ENCODE measurements around the gene CC2D2B. TPM values are rescaled to one million over a fixed set of nuclear protein-coding genes. Genes with fewer than 3 reads are reported as not detected.

Gene CC2D2B
- total RNA-seq, 3 donors from 2014 or later, result 0.96 to 2.9 (median 2.0) TPM

DNA sequence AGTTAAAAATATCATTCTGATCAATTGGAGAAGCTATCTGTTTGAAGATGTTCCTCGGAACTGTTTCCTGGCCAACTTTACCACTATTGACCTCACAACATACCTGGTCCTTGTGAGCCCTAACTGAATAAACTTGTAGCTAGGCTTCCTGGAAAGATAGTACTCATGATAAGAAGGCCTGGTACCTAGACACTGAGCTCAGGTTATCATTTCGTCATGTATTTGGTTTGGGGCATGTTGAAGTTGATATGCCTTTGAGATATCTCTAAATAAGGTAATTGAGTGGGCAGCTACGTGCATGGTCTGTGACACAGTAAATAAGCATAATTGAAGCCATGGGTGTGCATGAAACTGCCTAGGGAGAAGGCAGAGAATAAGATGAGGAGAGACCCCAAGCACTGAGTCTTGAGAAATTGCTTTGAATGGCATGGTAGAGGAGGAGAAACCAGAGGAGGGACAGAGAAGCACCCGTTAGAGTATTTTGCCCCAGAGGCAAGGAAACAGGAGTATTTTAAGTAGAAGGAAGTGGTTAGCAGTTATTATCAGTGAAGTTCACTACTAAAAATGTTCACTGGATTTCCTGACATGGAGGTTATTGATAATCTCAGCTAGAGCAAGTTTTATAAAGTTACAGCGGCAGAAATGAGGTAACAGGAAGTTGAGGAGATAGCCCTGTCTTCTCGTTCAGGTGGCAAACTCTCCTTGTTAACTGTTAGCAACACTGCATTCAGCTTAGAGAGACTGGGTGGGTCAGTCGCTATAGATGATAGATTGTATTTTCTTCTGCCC is 55.6 kb downstream of the CC2D2B start:
- intact Hi-C loops (cut with DNase I; ENCODE audit: low total_unique reads), result no loop called here
- H3K9me3 ChIP-seq, result peaks cover 7 to 17% of the 10 kb centered on the region in 2 donors

DNA sequence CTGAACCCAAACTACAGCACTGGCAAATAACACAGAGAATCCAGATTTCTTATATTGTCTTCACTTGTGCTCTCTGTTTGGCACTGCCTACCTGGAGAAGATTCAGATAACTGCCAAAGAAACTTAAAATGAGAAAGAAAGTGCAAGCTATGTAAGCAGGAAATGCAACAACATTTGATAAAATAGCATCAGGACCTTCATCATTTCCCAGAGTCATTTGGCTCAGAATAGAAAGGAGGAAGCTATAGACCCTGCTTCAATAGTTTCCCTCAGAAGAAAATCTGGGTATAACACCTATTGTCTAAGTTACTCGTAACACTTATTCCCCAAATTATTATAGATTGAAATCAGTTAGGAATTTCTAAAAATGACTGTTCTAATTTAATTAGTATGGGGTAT is 56.2 kb downstream of the CC2D2B start:
- peaks cover 4 to 12% of the 10 kb centered on the region in 2 donors for H3K9me3 ChIP-seq
- no peak overlapping the region for H3K27ac ChIP-seq
- TF ChIP-seq CTCF (IDR thresholded peaks at IDR 0.05) (no peak), POLR2AphosphoS5 (IDR thresholded peaks at IDR 0.05) (no peak), POLR2A (IDR thresholded peaks at IDR 0.05) (no peak)
- no peaks in the 10 kb centered on the region for H3K36me3 ChIP-seq
- no peaks in the 10 kb centered on the region for H3K27me3 ChIP-seq
- intact Hi-C loops (cut with DNase I; ENCODE audit: low total_unique reads), result no loop called here
- no peak for DNase-seq (ENCODE audit: low spot score in 2 of 2)
- no peaks in the 10 kb centered on the region for H3K4me1 ChIP-seq
- H3K4me3 ChIP-seq, result no peak overlapping the region

More for the DNA sequence above, 55.6 kb downstream of the CC2D2B start:
- no peaks in the 10 kb centered on the region for H3K27me3 ChIP-seq
- H3K4me3 ChIP-seq, result no peak overlapping the region
- no peak for TF ChIP-seq POLR2AphosphoS5 (IDR thresholded peaks at IDR 0.05)
- TF ChIP-seq CTCF (IDR thresholded peaks at IDR 0.05), result no peak
- no peak for TF ChIP-seq POLR2A (IDR thresholded peaks at IDR 0.05)
- no peak for DNase-seq (ENCODE audit: low spot score in 2 of 2)
- no peaks in the 10 kb centered on the region for H3K4me1 ChIP-seq
- no peaks in the 10 kb centered on the region for H3K36me3 ChIP-seq
- H3K27ac ChIP-seq, result no peak overlapping the region

- intact Hi-C loops (cut with DNase I; ENCODE audit: low total_unique reads), result no loop called here
- no peaks in the 10 kb centered on the region for H3K4me1 ChIP-seq
- no peaks in the 10 kb centered on the region for H3K27me3 ChIP-seq
- no peak for TF ChIP-seq CTCF (IDR thresholded peaks at IDR 0.05)
- H3K4me3 ChIP-seq, result no peak overlapping the region
- no peak overlapping the region for H3K27ac ChIP-seq
- no peaks in the 10 kb centered on the region for H3K36me3 ChIP-seq
- H3K9me3 ChIP-seq, result peaks cover 0 to 4% of the 10 kb centered on the region in 2 donors
- no peak for DNase-seq (ENCODE audit: low spot score in 2 of 2)
These were observed 57.0 kb downstream of the CC2D2B start for GRCh38 chr10:95964756-95965155.

DNA sequence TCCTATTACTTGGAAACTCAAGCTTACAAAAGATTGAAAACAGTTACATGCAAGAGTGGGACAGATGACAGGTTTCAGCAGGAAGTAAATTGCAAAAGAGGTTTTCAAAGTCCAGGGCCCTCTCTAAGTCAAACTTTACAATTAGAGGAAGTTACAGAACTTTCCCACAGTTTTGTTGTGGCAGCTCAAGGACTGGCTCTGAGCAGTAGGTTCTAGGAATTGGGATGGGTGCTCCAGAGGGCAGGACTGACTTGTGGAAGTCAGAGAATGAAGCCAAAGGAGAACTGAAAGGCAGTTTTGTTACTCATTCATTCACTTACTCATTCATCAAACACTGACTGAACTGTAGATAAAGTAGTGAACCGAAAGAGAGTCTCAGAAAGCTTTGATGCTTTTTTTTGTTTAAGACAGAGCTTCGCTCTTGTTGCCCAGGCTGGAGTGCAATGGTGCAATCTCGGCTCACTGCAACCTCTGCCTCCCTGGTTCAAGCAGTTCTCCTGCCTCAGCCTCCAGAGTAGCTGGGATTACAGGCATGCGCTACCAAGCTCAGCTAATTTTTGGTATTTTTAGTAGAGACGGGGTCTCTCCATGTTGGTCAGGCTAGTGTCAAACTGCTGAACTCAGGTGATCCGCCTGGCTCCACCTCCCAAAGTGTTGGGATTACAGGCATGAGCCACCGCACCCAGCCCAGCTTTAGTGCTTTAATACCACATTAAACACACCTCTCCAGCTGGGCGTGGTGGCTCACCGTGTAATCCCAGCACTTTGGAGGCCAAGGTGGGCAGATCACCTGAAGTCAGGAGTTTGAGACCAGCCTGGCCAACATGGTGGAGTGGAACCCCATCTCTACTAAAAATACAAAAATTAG is 68.8 kb downstream of the CC2D2B start:
- intact Hi-C loops (cut with DNase I; ENCODE audit: low total_unique reads), result no loop called here

More for the DNA sequence above, 68.8 kb downstream of the CC2D2B start:
- H3K27ac ChIP-seq, result no peak overlapping the region
- no peaks in the 10 kb centered on the region for H3K36me3 ChIP-seq
- H3K4me1 ChIP-seq, result no peaks in the 10 kb centered on the region
- no peaks in the 10 kb centered on the region for H3K9me3 ChIP-seq
- no peak overlapping the region for H3K4me3 ChIP-seq
- no peak for TF ChIP-seq CTCF (IDR thresholded peaks at IDR 0.05)
- TF ChIP-seq POLR2AphosphoS5 (IDR thresholded peaks at IDR 0.05), result no peak
- no peak for TF ChIP-seq POLR2A (IDR thresholded peaks at IDR 0.05)
- DNase-seq (ENCODE audit: low spot score in 2 of 2), result no peak
- H3K27me3 ChIP-seq, result no peaks in the 10 kb centered on the region

Measured in breast epithelium (tissue), 4 donors.